Progenitor cell of endocrine pancreas (in vitro differentiated cells): ENCODE results near the gene CPA4. TPM values are rescaled to one million over a fixed set of nuclear protein-coding genes. Genes with fewer than 3 reads are reported as not detected.

Experiments
- DNase-seq: peaks from one replicate; pipeline ENCODE4 v3.0.0; 2021; ENCODE audit warnings: low spot score; ENCODE audit not compliant: unreplicated experiment
- H3K27ac Mint-ChIP-seq: 2 replicates; pipeline ENCODE4 v1.8.0; 2021; ENCODE audit warnings: mild to moderate bottlenecking, moderate library complexity, mixed read lengths
- H3K27me3 Mint-ChIP-seq: 2 replicates; pipeline ENCODE4 v1.8.0; 2021; ENCODE audit warnings: mixed read lengths
- H3K36me3 Mint-ChIP-seq: 2 replicates; pipeline ENCODE4 v1.8.0; 2022; ENCODE audit warnings: mixed read lengths; ENCODE audit not compliant: insufficient read depth
- H3K4me1 Mint-ChIP-seq: 2 replicates; pipeline ENCODE4 v1.8.0; 2021; ENCODE audit warnings: low read depth, mixed read lengths
- H3K4me3 Mint-ChIP-seq: 2 replicates; pipeline ENCODE4 v1.8.0; 2021; ENCODE audit warnings: low read depth, mild to moderate bottlenecking, moderate library complexity, mixed read lengths
- H3K9me3 Mint-ChIP-seq: 2 replicates; pipeline ENCODE4 v1.8.0; 2021; ENCODE audit warnings: low read depth, mixed read lengths
- total RNA-seq: library from RNA; stranded (reverse); gene quantifications from 2 replicates; pipeline ENCODE4 v1.2.1, GENCODE V29; 2021
- TF ChIP-seq, protein P1 (sequence below): fragments of 200-600 bp; sonication (generic); IDR thresholded peaks from one replicate; pipeline ENCODE4 v1.5.0; 2021; ENCODE audit warnings: antibody characterized with exemption, mild to moderate bottlenecking; ENCODE audit not compliant: unreplicated experiment

The CPA4 gene
- total RNA-seq, 1 donor from 2014 or later: 5.1 TPM

DNA sequence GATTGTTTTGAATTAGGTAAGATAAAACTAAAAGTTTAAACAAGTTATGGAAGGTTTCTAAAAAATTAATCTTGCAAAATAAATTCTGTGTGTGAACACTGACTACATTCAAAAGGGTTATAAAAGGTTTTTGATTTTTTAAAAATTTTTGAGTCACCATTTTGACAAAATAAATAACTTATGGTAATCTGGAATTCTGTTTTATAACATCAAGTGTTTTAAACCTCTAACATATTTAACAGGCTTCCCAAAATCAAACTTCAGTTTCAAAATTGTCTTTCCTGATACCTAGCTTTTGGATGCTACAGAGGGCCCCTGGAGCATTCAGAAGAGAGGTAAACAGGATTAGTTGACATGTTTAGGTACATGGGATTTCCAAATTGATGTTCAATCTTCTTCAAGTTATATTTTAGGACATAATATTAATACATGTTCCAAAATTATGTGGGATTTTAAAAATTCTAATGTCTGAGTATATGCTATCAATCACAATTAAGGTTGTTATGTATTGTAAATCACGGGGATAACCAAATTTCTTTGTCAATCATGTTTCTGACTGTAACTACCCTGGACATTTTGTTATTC lies 34.4 kb upstream of the CPA4 start:
- Mint-ChIP-seq H3K4me3 (no peak overlapping the region), H3K27ac (no peak overlapping the region), H3K36me3 (peaks cover 7% of the 10 kb centered on the region), H3K9me3 (peaks cover 15% of the 10 kb centered on the region), H3K4me1 (peaks cover 9% of the 10 kb centered on the region), H3K27me3 (no peaks in the 10 kb centered on the region)
- DNase-seq: no peak
- TF ChIP-seq, protein P1, sequence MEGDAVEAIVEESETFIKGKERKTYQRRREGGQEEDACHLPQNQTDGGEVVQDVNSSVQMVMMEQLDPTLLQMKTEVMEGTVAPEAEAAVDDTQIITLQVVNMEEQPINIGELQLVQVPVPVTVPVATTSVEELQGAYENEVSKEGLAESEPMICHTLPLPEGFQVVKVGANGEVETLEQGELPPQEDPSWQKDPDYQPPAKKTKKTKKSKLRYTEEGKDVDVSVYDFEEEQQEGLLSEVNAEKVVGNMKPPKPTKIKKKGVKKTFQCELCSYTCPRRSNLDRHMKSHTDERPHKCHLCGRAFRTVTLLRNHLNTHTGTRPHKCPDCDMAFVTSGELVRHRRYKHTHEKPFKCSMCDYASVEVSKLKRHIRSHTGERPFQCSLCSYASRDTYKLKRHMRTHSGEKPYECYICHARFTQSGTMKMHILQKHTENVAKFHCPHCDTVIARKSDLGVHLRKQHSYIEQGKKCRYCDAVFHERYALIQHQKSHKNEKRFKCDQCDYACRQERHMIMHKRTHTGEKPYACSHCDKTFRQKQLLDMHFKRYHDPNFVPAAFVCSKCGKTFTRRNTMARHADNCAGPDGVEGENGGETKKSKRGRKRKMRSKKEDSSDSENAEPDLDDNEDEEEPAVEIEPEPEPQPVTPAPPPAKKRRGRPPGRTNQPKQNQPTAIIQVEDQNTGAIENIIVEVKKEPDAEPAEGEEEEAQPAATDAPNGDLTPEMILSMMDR: no peak

DNA sequence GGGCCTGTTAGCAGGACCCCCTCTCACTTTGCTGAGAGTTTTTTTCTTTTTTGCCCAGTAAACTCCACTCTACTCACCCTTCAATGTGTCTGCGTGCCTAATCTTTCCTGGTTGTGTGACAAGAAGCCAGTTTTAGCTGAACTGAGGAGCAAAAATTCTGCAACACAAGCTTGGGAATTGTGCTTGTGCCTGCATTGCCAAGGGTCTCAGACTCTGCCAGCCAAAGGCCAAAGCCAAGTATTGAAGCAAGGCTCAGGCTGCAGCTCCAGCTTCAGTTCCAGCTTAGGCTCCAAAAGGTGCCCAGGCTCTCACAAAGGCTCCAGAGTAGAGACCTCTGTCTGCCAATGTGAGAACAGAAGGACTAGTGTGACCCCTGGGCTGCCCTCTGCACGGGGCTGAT lies 30.5 kb upstream of the CPA4 start:
- peak overlapping the region; percentile 67 for H3K27ac Mint-ChIP-seq
- TF ChIP-seq, protein P1: no peak
- H3K36me3 Mint-ChIP-seq: peaks cover 1% of the 10 kb centered on the region
- H3K27me3 Mint-ChIP-seq: no peaks in the 10 kb centered on the region
- peaks cover 8% of the 10 kb centered on the region for H3K9me3 Mint-ChIP-seq
- no peak for DNase-seq
- H3K4me1 Mint-ChIP-seq: peaks cover 43% of the 10 kb centered on the region
- H3K4me3 Mint-ChIP-seq: no peak overlapping the region

DNA sequence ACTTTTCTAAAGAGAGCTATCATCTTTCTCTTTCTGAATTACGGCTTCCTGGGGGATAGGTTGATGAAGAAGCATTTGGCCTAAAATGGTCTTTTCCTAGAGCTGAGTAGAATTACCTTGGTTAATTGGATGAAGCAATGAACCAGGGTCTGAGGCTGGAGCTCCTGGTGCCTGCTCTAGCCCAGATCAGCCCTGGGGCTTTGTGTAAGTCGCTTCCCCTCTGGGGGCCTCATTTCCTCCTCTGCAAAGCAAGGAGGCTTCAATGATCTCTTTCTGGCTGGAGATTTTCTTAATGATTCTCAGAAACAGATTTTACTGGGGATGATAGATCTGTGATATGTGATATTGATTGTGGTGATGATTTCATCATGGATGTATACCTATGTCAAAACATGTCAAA lies 29.8 kb upstream of the CPA4 start:
- H3K4me3 Mint-ChIP-seq: no peak overlapping the region
- DNase-seq: no peak
- peaks cover 1% of the 10 kb centered on the region for H3K36me3 Mint-ChIP-seq

DNA sequence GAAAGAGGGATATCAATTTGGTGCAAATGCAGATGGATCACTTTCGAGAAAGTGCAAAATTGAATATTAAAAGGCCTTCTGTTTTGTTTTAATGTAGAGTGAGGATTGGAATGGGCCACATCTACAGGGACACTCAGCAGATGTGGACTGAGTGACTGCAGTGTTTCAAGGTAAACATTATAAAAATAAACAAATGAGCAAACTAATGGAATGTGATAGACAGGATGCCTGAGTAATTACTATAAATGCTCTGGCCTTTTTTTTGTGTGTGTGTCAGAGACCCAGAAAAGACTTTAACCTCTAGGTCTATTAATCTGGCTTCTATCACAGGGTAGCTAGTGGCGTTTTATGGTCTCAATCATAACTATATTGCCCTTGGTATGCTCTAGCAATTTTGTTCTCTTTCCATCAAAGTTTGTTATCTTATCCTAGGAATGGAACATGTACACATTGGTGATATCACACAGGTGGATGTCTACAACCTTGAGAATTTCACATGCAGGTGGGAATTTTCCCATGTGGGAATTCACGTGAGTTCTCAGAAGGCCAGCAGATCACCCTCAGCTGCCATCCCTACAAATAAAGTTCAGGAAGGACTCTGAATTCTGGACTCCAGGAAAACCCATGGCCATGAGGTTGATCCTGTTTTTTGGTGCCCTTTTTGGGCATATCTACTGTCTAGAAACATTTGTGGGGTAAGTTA lies 26.6 kb upstream of the CPA4 start, which contains the start of gene CPA2:
CPA2 (plus strand) TSS at position 606 of the 703 bp plus-strand sequence; CDS start at position 625, 19 bp downstream.
- TF ChIP-seq, protein P1: no peak

More for the DNA sequence above, 29.8 kb upstream of the CPA4 start:
- Mint-ChIP-seq H3K27ac (no peak overlapping the region), H3K4me1 (peaks cover 48% of the 10 kb centered on the region), H3K27me3 (no peaks in the 10 kb centered on the region), H3K9me3 (peaks cover 7% of the 10 kb centered on the region)
- TF ChIP-seq, protein P1: no peak

DNA sequence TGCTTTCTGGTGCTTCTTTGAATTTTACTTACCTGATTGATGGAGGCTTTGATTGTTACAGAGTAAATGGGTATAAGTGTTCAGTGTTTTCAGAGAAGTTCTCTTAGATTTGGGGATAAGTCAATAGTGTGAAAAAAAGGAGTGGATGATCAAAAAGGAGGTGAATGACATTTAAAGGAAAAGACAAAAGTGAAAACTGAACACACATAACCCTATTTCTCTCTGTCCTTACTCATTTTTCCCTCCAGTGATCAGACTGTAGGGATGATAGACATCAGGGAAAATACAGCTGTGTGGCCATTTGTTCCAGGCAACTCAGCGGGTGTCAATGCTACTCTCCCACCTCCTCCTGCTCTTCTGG lies 26.0 kb upstream of the CPA4 start:
- H3K36me3 Mint-ChIP-seq: peaks cover 3% of the 10 kb centered on the region
- TF ChIP-seq, protein P1: no peak
- peak overlapping the region; percentile 39 for H3K27ac Mint-ChIP-seq
- no peak for DNase-seq
- no peaks in the 10 kb centered on the region for H3K27me3 Mint-ChIP-seq
- H3K4me3 Mint-ChIP-seq: peak overlapping the region; percentile 66
- H3K9me3 Mint-ChIP-seq: no peaks in the 10 kb centered on the region
- peaks cover 62% of the 10 kb centered on the region for H3K4me1 Mint-ChIP-seq

More for the DNA sequence above, 26.6 kb upstream of the CPA4 start, which contains the start of gene CPA2:
- H3K27me3 Mint-ChIP-seq: no peaks in the 10 kb centered on the region
- peaks cover 3% of the 10 kb centered on the region for H3K36me3 Mint-ChIP-seq
- peak within 1 kb of the TSS; percentile 39 for H3K27ac Mint-ChIP-seq
- no peak for DNase-seq
- no peaks in the 10 kb centered on the region for H3K9me3 Mint-ChIP-seq
- H3K4me1 Mint-ChIP-seq: peaks cover 58% of the 10 kb centered on the region
- H3K4me3 Mint-ChIP-seq: peak within 1 kb of the TSS; percentile 66
